ENCODE results near the gene PEX11B. TPM values are rescaled to one million over a fixed set of nuclear protein-coding genes. Genes with fewer than 3 reads are reported as not detected.

The PEX11B gene
- total RNA-seq, 1 donor from 2014 or later = 31.7 TPM

- Mint-ChIP-seq H3K4me1 (peaks cover 64% of the 10 kb centered on the region), H3K4me3 (peak overlapping the region; percentile 98), H3K27me3 (no peaks in the 10 kb centered on the region), H3K9me3 (no peaks in the 10 kb centered on the region), H3K27ac (no peak overlapping the region), H3K36me3 (ENCODE audit: low read depth) (peaks cover 4% of the 10 kb centered on the region)
- intact Hi-C loops (cut with micrococcal nuclease) = loop anchor here (5.0 kb wide), 1 partner anchor 87 kb away; no protein-coding TSS in a partner anchor
- DNase-seq = no peak
Observed at GRCh38 chr1:145959333-145959732, 40.8 kb upstream of the PEX11B start.

GRCh38 chr1:145958734-145959133 lies 40.2 kb upstream of the PEX11B start:
- no peak overlapping the region for H3K4me3 Mint-ChIP-seq
- peaks cover 61% of the 10 kb centered on the region for H3K4me1 Mint-ChIP-seq
- intact Hi-C loops (cut with micrococcal nuclease) = loop anchor here (5.0 kb wide), 1 partner anchor 86 kb away; no protein-coding TSS in a partner anchor

DNA sequence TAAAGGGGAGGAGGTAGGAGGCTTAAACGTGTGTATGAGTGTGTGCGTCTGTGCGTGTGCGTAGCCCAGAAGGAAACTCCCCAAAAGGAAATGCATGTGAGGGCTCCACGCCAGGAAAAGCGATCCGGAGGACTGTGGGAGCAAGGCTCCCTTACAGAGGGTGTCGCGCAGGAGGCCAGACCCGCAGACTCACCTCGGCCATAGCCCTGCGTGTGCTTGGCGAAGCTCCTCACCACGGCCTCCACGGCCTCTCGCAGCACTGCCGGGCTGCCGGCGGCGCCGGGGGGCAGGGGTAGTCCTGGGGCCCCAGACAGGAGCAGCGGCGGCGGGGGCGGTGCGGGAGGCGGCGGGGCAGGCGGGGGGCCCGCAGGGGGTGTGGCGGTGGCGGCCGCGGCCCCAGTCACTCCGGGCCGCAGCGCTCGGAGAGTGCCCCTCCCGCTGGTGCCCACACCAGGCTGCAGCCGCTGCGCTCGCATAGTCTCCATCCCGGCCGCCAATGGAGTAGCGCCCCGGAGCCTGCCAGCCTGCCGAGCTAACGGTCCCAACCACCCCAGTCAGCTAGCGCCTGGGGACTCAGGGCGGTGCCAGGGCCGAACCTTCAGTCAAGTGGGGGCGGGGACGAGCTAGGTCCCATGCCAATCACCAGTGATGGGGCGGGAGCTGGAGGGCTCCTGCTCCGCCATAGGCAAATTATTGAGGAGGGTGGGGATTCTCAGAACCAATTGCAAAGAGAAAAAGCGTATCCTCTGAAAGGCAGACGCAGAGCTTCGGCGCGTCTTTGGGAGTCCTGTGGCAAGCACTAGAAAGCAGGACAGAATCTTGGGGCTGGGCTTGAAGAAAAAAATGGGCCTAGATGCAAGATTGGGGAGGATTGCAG lies 39.2 kb upstream of the PEX11B start, which contains the start of gene LIX1L:
Gene LIX1L (minus strand): TSS at position 575 of the 877 bp plus-strand sequence. CDS start 90 bp downstream, at position 485.
- intact Hi-C loops (cut with micrococcal nuclease) = loop anchor here (1.0 to 5.0 kb wide), 4 partner anchors 30 to 99 kb away; partner anchors contain the start of genes PIAS3 and RBM8A
- Mint-ChIP-seq H3K36me3 (ENCODE audit: low read depth) (peaks cover 6% of the 10 kb centered on the region), H3K27ac (peak within 1 kb of the TSS; percentile 92), H3K9me3 (no peaks in the 10 kb centered on the region), H3K27me3 (no peaks in the 10 kb centered on the region), H3K4me3 (peak within 1 kb of the TSS; percentile 87), H3K4me1 (peaks cover 52% of the 10 kb centered on the region)
- DNase-seq = peak; percentile 98

More at GRCh38 chr1:145958734-145959133, 40.2 kb upstream of the PEX11B start:
- DNase-seq = no peak
- no peaks in the 10 kb centered on the region for H3K27me3 Mint-ChIP-seq
- H3K27ac Mint-ChIP-seq = no peak overlapping the region
- peaks cover 5% of the 10 kb centered on the region for H3K36me3 Mint-ChIP-seq (ENCODE audit: low read depth)
- no peaks in the 10 kb centered on the region for H3K9me3 Mint-ChIP-seq

DNA sequence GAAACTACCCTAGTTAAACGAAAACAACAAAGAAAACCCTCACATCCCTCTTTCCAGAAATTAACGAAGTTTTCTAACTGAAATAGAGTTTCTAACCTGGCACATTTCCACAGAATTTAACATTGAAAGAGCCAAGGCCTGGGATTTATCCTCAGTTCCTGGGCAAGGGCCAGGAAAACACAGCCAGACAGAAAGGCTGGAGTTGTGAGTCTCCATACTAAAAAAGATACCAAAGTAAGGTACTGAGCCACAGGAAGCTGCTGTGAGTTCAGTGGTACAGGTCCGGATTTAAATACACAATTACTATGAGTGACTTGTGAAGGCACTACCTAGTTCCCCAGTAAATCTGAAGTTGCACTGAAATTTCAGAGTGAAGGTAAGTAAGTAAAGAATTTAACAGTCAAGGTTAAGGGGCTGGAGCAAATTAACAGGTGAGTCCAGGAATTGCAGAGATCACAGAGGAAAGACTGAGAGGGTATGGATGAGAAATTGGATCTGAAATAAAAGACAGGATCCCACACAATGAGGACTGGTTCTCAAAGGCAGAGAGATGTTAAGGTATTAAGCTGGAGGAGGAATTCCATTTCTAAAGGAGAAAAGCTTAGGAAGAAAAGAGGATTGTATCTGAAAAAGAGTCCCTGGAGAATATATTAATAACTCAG lies 38.4 kb upstream of the PEX11B start:
- H3K4me3 Mint-ChIP-seq = peak overlapping the region; percentile 87
- intact Hi-C loops (cut with micrococcal nuclease) = loop anchor here (1.0 to 5.0 kb wide), 4 partner anchors 30 to 98 kb away; partner anchors contain the start of genes PIAS3 and RBM8A
- H3K36me3 Mint-ChIP-seq (ENCODE audit: low read depth) = peaks cover 7% of the 10 kb centered on the region
- H3K27me3 Mint-ChIP-seq = no peaks in the 10 kb centered on the region
- H3K9me3 Mint-ChIP-seq = no peaks in the 10 kb centered on the region
- peak overlapping the region; percentile 92 for H3K27ac Mint-ChIP-seq
- peaks cover 49% of the 10 kb centered on the region for H3K4me1 Mint-ChIP-seq
- DNase-seq = peak; percentile 71

- H3K4me1 Mint-ChIP-seq = peaks cover 48% of the 10 kb centered on the region
- peaks cover 11% of the 10 kb centered on the region for H3K36me3 Mint-ChIP-seq (ENCODE audit: low read depth)
- no peak for DNase-seq
- H3K27ac Mint-ChIP-seq = peak overlapping the region; percentile 92
- H3K27me3 Mint-ChIP-seq = no peaks in the 10 kb centered on the region
- H3K9me3 Mint-ChIP-seq = no peaks in the 10 kb centered on the region
- H3K4me3 Mint-ChIP-seq = peak overlapping the region; percentile 87
- intact Hi-C loops (cut with micrococcal nuclease) = loop anchor here (2.0 to 5.0 kb wide), 2 partner anchors 84 to 98 kb away; partner anchors contain the start of gene PIAS3
Observed at GRCh38 chr1:145956361-145956760, 37.8 kb upstream of the PEX11B start.

- intact Hi-C loops (cut with micrococcal nuclease) = loop anchor here (5.0 kb wide), 1 partner anchor 83 kb away; no protein-coding TSS in a partner anchor
- Mint-ChIP-seq H3K9me3 (no peaks in the 10 kb centered on the region), H3K4me3 (peak overlapping the region; percentile 18), H3K4me1 (peaks cover 46% of the 10 kb centered on the region), H3K36me3 (ENCODE audit: low read depth) (peaks cover 12% of the 10 kb centered on the region), H3K27me3 (no peaks in the 10 kb centered on the region), H3K27ac (no peak overlapping the region)
- DNase-seq = no peak
Observed at GRCh38 chr1:145955436-145955835, 36.9 kb upstream of the PEX11B start.

DNA sequence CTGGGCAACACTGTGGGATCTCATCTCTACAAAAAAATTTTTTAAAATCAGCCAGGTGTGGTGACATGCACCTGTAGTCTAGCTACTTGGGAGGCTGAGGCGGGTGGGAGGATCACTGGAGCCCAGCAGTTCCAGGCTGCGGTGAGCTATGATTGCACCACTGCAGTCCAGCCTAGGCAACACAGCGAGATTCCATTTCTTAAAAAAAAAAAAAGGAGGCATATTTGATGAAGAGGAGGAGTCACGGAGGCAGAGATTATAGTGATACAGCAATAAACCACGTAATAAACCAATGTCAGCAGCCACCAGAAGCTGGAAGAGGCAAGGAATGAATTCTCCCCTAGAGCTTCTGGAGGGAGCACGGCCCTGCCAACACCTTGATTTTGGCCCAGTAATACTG lies 35.3 kb upstream of the PEX11B start:
- H3K27ac Mint-ChIP-seq = no peak overlapping the region
- intact Hi-C loops (cut with micrococcal nuclease) = no loop called here

GRCh38 chr1:145952903-145953302 lies 34.4 kb upstream of the PEX11B start:
- Mint-ChIP-seq H3K4me3 (no peak overlapping the region), H3K36me3 (ENCODE audit: low read depth) (peaks cover 20% of the 10 kb centered on the region), H3K4me1 (peaks cover 36% of the 10 kb centered on the region), H3K9me3 (no peaks in the 10 kb centered on the region), H3K27me3 (no peaks in the 10 kb centered on the region), H3K27ac (no peak overlapping the region)
- no peak for DNase-seq
- intact Hi-C loops (cut with micrococcal nuclease) = no loop called here

More for the DNA sequence above, 35.3 kb upstream of the PEX11B start:
- no peaks in the 10 kb centered on the region for H3K9me3 Mint-ChIP-seq
- H3K27me3 Mint-ChIP-seq = no peaks in the 10 kb centered on the region
- no peak for DNase-seq
- peaks cover 45% of the 10 kb centered on the region for H3K4me1 Mint-ChIP-seq
- no peak overlapping the region for H3K4me3 Mint-ChIP-seq
- H3K36me3 Mint-ChIP-seq (ENCODE audit: low read depth) = peaks cover 20% of the 10 kb centered on the region

DNA sequence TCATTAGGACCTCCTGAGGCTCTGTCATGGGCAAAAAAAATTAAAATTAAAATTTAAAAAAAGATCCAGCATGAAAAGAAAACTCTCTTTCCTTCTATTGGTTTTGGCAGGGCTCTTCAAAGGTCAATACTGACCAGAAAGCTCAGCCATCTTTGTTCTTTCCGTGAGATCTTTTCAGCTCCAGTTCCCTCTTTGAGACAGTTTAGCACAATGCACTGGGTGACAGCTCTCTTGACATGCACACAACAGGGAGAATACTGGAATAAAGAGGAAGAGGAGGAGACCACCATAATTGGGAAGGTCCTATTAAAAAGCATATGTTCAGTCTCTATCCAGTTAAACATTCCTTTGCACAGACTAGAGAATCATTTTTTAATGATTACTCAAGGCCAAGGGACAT lies 33.0 kb upstream of the PEX11B start:
- intact Hi-C loops (cut with micrococcal nuclease) = no loop called here
- no peaks in the 10 kb centered on the region for H3K9me3 Mint-ChIP-seq
- no peaks in the 10 kb centered on the region for H3K27me3 Mint-ChIP-seq
- H3K27ac Mint-ChIP-seq = no peak overlapping the region
- no peak overlapping the region for H3K4me3 Mint-ChIP-seq
- peaks cover 26% of the 10 kb centered on the region for H3K36me3 Mint-ChIP-seq (ENCODE audit: low read depth)
- peaks cover 32% of the 10 kb centered on the region for H3K4me1 Mint-ChIP-seq
- DNase-seq = no peak

- Mint-ChIP-seq H3K27me3 (no peaks in the 10 kb centered on the region), H3K27ac (no peak overlapping the region)
Observed at GRCh38 chr1:145949219-145949618, 30.7 kb upstream of the PEX11B start.

DNA sequence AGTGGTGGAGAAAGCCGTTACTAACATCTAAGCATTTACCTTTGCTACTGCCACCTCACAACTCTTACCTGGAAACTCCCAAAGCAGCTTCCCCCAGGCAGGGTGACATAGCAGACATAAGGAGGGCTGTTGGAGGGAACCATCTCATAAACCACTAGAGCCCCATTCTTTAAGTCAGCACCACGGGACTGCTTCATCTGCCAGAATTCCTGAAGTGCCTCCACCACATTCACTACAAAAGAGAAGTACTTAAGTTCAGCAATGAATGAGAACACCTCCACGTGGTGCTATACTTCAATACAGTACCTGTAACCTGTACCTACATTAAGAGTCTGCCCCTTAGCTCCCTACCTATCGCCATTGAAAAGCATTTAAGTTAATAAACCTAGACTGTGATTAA lies 29.0 kb upstream of the PEX11B start:
- no peak for DNase-seq
- Mint-ChIP-seq H3K4me1 (peaks cover 20% of the 10 kb centered on the region), H3K4me3 (no peak overlapping the region), H3K27me3 (no peaks in the 10 kb centered on the region), H3K36me3 (ENCODE audit: low read depth) (peaks cover 38% of the 10 kb centered on the region), H3K27ac (no peak overlapping the region), H3K9me3 (no peaks in the 10 kb centered on the region)
- intact Hi-C loops (cut with micrococcal nuclease) = no loop called here

More at GRCh38 chr1:145949219-145949618, 30.7 kb upstream of the PEX11B start:
- no peak for DNase-seq
- intact Hi-C loops (cut with micrococcal nuclease) = no loop called here
- no peak overlapping the region for H3K4me3 Mint-ChIP-seq
- peaks cover 31% of the 10 kb centered on the region for H3K36me3 Mint-ChIP-seq (ENCODE audit: low read depth)
- peaks cover 21% of the 10 kb centered on the region for H3K4me1 Mint-ChIP-seq
- H3K9me3 Mint-ChIP-seq = no peaks in the 10 kb centered on the region

DNA sequence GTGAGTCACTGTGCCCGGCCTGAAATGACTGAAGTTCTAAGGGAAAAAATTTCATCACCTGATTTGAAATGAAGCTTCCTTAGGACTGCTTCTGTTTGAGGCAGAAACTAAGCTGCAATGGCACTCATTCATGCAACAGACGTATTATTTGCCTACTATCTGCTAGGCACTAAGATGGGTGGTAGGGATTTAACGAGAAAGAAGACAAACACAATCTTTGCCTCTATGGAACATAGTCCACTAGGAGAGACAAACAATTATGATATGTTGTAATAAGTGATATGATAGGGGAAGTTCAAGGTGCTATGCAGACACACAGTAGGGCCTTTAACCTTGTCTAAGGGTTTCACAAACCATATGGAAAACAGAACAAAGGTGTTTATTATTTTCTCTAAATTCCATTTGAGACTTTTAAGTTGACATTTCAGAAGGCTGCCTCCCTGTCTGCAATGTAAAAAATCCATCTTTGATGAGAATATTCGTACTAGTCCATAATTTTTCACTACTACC lies 28.0 kb upstream of the PEX11B start:
- Mint-ChIP-seq H3K4me3 (no peak overlapping the region), H3K27me3 (no peaks in the 10 kb centered on the region), H3K27ac (no peak overlapping the region), H3K9me3 (no peaks in the 10 kb centered on the region), H3K36me3 (ENCODE audit: low read depth) (peaks cover 43% of the 10 kb centered on the region), H3K4me1 (peaks cover 18% of the 10 kb centered on the region)
- intact Hi-C loops (cut with micrococcal nuclease) = no loop called here
- DNase-seq = no peak

DNA sequence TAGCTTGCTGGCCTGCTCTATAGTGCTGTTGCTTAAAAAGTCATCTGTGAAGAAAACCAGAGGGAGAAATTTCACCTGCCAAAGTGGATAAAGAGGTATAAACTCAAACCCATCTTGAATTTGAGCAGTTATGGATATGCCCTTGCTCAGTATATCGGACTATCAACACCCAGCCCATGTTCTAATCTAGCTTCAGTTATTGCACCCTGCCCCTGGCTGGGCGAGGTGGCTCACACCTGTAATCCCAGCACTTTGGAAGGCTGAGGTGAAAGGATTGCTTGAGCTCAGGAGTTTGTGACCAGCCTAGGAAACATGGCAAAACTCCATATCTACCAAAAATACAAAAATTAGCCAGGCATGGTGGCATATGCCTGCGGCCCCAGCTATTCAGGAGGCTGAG lies 26.0 kb upstream of the PEX11B start:
- Mint-ChIP-seq H3K4me3 (no peak overlapping the region), H3K27me3 (no peaks in the 10 kb centered on the region), H3K27ac (no peak overlapping the region), H3K9me3 (no peaks in the 10 kb centered on the region), H3K4me1 (peaks cover 10% of the 10 kb centered on the region), H3K36me3 (ENCODE audit: low read depth) (peaks cover 40% of the 10 kb centered on the region)
- intact Hi-C loops (cut with micrococcal nuclease) = no loop called here
- no peak for DNase-seq

Data from activated CD4-positive, alpha-beta T cell treated with anti-CD3 and anti-CD28 coated beads, Interleukin-2, amount 10 ng/mL, durations not matched to agents 24 days and 14 days (primary cell).